GM12891 (cell line): ENCODE measurements around the gene SAMSN1.
A peak's percentile ranks its signal among the peaks of the same experiment; 100 is the strongest.
"Not testable (repeated sequence)": the region's sequence is repeated elsewhere in the genome, so short reads cannot be mapped to it uniquely, and the experiment has no call there.

Experiments used
- DNase-seq: peaks from one replicate; pipeline ENCODE4 v3.0.0; 2011; ENCODE audit warnings: low spot score; ENCODE audit not compliant: insufficient read length
- FAIRE-seq: peaks from 2 replicates; lab custom pipeline; 2011; peaks lifted over from hg19 to GRCh38; lab: Jason Lieb, UNC
- PAX5 ChIP-seq: IDR thresholded peaks from 2 replicates; pipeline ENCODE4 v1.6.1; 2011; ENCODE audit warnings: low read length, moderate library complexity, mild to moderate bottlenecking; ENCODE audit not compliant: insufficient read depth, severe bottlenecking
- POLR2A ChIP-seq: IDR thresholded peaks from 2 replicates; pipeline ENCODE4 v1.6.1; 2011; ENCODE audit warnings: low read depth, low read length, control low read depth
- POLR2AphosphoS5 ChIP-seq: IDR thresholded peaks from 2 replicates; pipeline ENCODE4 v1.6.1; 2011; ENCODE audit warnings: low read depth, low read length, control low read depth
- POU2F2 ChIP-seq: IDR thresholded peaks from 2 replicates; pipeline ENCODE4 v1.6.1; 2011; ENCODE audit warnings: low read depth, mild to moderate bottlenecking, control low read depth, low read length, moderate library complexity
- SPI1 ChIP-seq: IDR thresholded peaks from 2 replicates; pipeline ENCODE4 v1.6.1; 2011; ENCODE audit warnings: low read depth, low read length, control low read depth
- TAF1 ChIP-seq: IDR thresholded peaks from 2 replicates; pipeline ENCODE4 v1.6.1; 2011; ENCODE audit warnings: low read depth, low read length, control low read depth

The SAMSN1 gene

GRCh38 chr21:14519000-14519399 lies 27.1 kb downstream of the SAMSN1 start:
- TF ChIP-seq POLR2A, result no peak
- no peak for TF ChIP-seq TAF1
- TF ChIP-seq PAX5, result no peak
- no peak for TF ChIP-seq SPI1
- TF ChIP-seq POLR2AphosphoS5, result no peak
- TF ChIP-seq POU2F2, result no peak
- DNase-seq (no peak), FAIRE-seq (no peak)

GRCh38 chr21:14513804-14514203 lies 32.3 kb downstream of the SAMSN1 start:
- TF ChIP-seq POLR2AphosphoS5 (no peak; the same call in 1 of the 2 replicates), POU2F2 (no peak), POLR2A (no peak), PAX5 (no peak), TAF1 (no peak), SPI1 (no peak)
- DNase-seq (no peak), FAIRE-seq (no peak)

- not testable (repeated sequence) for DNase-seq, FAIRE-seq
Observed at GRCh38 chr21:14506859-14507457, 39.2 kb downstream of the SAMSN1 start.

GRCh38 chr21:14500873-14501272 lies 45.2 kb downstream of the SAMSN1 start:
- FAIRE-seq (no peak), DNase-seq (no peak)

GRCh38 chr21:14499316-14499715 lies 46.8 kb downstream of the SAMSN1 start:
- DNase-seq, result no peak
- FAIRE-seq, result no peak
- no peak for TF ChIP-seq SPI1
- TF ChIP-seq POLR2AphosphoS5, result no peak
- TF ChIP-seq TAF1, result no peak
- no peak for TF ChIP-seq POU2F2
- TF ChIP-seq PAX5, result no peak
- TF ChIP-seq POLR2A, result no peak

More at GRCh38 chr21:14500873-14501272, 45.2 kb downstream of the SAMSN1 start:
- TF ChIP-seq POLR2AphosphoS5 (no peak), POLR2A (no peak), PAX5 (no peak), POU2F2 (no peak), SPI1 (no peak), TAF1 (no peak)

- FAIRE-seq, result no peak
- TF ChIP-seq PAX5 (no peak), SPI1 (no peak), TAF1 (no peak), POLR2AphosphoS5 (no peak), POU2F2 (no peak), POLR2A (no peak)
- DNase-seq, result no peak
Observed at GRCh38 chr21:14497825-14498224, 48.3 kb downstream of the SAMSN1 start.

GRCh38 chr21:14495075-14495474 lies 51.0 kb downstream of the SAMSN1 start:
- FAIRE-seq, result no peak
- TF ChIP-seq POU2F2 (no peak), TAF1 (no peak), PAX5 (no peak), SPI1 (no peak), POLR2AphosphoS5 (no peak), POLR2A (no peak)

GRCh38 chr21:14494181-14494580 lies 51.9 kb downstream of the SAMSN1 start:
- not testable (repeated sequence) for FAIRE-seq

More at GRCh38 chr21:14495075-14495474, 51.0 kb downstream of the SAMSN1 start:
- no peak for DNase-seq

GRCh38 chr21:14493731-14494130 lies 52.4 kb downstream of the SAMSN1 start:
- DNase-seq, result no peak
- no peak for FAIRE-seq
- peak; percentile 37; the same call in 1 of the 2 replicates for TF ChIP-seq POLR2A
- TF ChIP-seq SPI1, result no peak

More at GRCh38 chr21:14494181-14494580, 51.9 kb downstream of the SAMSN1 start:
- DNase-seq, result not testable (repeated sequence)

- DNase-seq (no peak), FAIRE-seq (no peak)
- 0 out of 2 replicates have a peak, but pooled peaks have one; percentile 32 for TF ChIP-seq POLR2AphosphoS5
- TF ChIP-seq POU2F2, result no peak
Observed at GRCh38 chr21:14492931-14493330, 53.2 kb downstream of the SAMSN1 start.

- no peak for TF ChIP-seq POU2F2
- no peak for TF ChIP-seq PAX5
- no peak for TF ChIP-seq POLR2AphosphoS5
- no peak for TF ChIP-seq SPI1
- no peak for TF ChIP-seq POLR2A
- no peak for TF ChIP-seq TAF1
- DNase-seq (no peak), FAIRE-seq (peak; percentile 31)
Observed at GRCh38 chr21:14491269-14491681, 54.8 kb downstream of the SAMSN1 start.
